Cardiac muscle cell (in vitro differentiated cells and primary cell): ENCODE measurements around the gene DNAAF3. TPM values are rescaled to one million over a fixed set of nuclear protein-coding genes. Genes with fewer than 3 reads are reported as not detected.
A peak's percentile ranks its signal among the peaks of the same experiment; 100 is the strongest.

Experiments used
- DNase-seq, 2 donors: peaks; one replicate each; pipeline versions ENCODE4 v3.0.0 to v3.0.0-alpha.2; 2010 to 2017; ENCODE audit warnings: low read depth in 1 of 2, low spot score in 1 of 2
- H3K27ac ChIP-seq: fragments of 200-600 bp; sonication (generic); 2 replicates; pipeline ENCODE4 v1.5.1; 2016
- H3K27me3 ChIP-seq: fragments of 200-600 bp; sonication (generic); 2 replicates; pipeline ENCODE4 v1.6.0; 2016; ENCODE audit warnings: control low read depth
- H3K36me3 ChIP-seq: fragments of 200-600 bp; sonication (generic); 2 replicates; pipeline ENCODE4 v1.5.1; 2016; ENCODE audit warnings: control low read depth
- H3K4me1 ChIP-seq: fragments of 200-600 bp; sonication (generic); 2 replicates; pipeline ENCODE4 v1.8.1; 2017; ENCODE audit warnings: low read depth, mild to moderate bottlenecking, mixed run types
- H3K4me3 ChIP-seq: fragments of 200-600 bp; sonication (generic); 2 replicates; pipeline ENCODE4 v1.5.1; 2016; ENCODE audit warnings: mild to moderate bottlenecking
- H3K9me3 ChIP-seq: fragments of 200-600 bp; sonication (generic); 2 replicates; pipeline ENCODE4 v1.5.1; 2017; ENCODE audit warnings: low read depth, mild to moderate bottlenecking, control low read depth
- CTCF ChIP-seq: IDR thresholded peaks from 2 replicates; pipeline ENCODE4 v1.5.1; 2012; ENCODE audit warnings: low read depth, mild to moderate bottlenecking, low read length
- polyA plus RNA-seq: library from polyadenylated mRNA; unstranded; fragments of >200 nt; fragmentation: Nextera tagmentation; extraction: Ambion mirVana; gene quantifications from 2 replicates; pipeline ENCODE4 v1.2.1, GENCODE V29; 2016
- total RNA-seq: library from RNA; depleted of rRNA; stranded (reverse); fragments of >200 nt; gene quantifications from 2 replicates; pipeline ENCODE4 v1.2.3, GENCODE V29; 2016

DNAAF3 gene
- total and polyA plus RNA-seq, 2 experiments from 2014 or later, result 3.5 to 14.3 TPM

DNA sequence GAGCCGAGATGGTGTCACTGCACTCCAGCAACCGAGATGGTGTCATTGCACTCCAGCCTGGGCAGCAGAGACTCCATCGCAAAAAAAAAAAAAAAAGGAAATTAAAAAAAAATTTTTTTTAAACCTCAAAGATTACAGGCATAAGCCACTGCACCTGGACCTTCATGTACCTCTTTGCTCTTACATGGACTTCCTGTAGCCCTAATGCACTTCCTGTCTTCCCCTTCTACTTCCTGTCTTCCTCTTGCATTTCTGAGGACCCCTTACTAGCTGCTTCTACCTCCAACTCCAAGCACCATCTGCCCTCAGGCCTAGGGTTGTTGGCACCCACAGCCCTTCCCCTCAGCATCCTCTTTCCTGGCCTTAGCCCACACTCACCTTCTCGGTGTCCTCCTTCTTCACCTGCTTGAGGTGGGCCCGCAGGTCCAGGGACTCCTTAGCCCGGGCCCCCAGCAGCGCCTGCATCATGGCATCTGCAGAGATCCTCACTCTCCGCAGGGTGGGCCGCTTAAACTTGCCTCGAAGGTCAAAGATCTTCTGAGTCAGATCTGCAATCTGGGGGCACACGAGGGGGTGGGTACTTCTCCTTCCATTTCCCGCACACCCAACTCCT is 12.7 kb downstream of the DNAAF3 start:
- peaks cover 11% of the 10 kb centered on the region for H3K4me1 ChIP-seq
- no peaks in the 10 kb centered on the region for H3K36me3 ChIP-seq
- H3K27me3 ChIP-seq, result no peaks in the 10 kb centered on the region
- no peak overlapping the region for H3K4me3 ChIP-seq
- DNase-seq, result no peak
- no peaks in the 10 kb centered on the region for H3K9me3 ChIP-seq
- no peak for TF ChIP-seq CTCF
- H3K27ac ChIP-seq, result no peak overlapping the region

DNA sequence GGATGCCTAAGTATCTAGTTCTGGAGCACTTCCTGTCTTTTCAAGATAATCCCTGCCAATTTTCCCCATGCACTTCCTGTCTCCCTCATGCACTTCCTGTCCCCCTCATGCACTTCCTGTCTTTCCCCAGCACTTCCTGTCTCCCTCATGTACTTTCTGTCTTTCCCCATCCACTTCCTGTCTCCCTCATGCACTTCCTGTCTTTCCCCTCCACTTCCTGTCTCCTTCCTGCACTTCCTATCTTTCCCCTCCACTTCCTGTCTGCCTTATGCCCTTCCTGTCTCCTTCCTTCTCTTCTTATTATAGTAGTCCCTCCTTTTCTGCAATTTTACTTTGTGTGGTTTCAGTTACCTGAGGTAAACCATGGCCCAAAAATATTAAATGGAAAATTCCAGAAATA is 14.4 kb downstream of the DNAAF3 start:
- DNase-seq, result no peak
- Histone ChIP-seq H3K9me3 (no peaks in the 10 kb centered on the region), H3K27ac (no peak overlapping the region), H3K4me3 (no peak overlapping the region), H3K4me1 (peaks cover 5% of the 10 kb centered on the region), H3K27me3 (no peaks in the 10 kb centered on the region), H3K36me3 (no peaks in the 10 kb centered on the region)
- no peak for TF ChIP-seq CTCF

DNA sequence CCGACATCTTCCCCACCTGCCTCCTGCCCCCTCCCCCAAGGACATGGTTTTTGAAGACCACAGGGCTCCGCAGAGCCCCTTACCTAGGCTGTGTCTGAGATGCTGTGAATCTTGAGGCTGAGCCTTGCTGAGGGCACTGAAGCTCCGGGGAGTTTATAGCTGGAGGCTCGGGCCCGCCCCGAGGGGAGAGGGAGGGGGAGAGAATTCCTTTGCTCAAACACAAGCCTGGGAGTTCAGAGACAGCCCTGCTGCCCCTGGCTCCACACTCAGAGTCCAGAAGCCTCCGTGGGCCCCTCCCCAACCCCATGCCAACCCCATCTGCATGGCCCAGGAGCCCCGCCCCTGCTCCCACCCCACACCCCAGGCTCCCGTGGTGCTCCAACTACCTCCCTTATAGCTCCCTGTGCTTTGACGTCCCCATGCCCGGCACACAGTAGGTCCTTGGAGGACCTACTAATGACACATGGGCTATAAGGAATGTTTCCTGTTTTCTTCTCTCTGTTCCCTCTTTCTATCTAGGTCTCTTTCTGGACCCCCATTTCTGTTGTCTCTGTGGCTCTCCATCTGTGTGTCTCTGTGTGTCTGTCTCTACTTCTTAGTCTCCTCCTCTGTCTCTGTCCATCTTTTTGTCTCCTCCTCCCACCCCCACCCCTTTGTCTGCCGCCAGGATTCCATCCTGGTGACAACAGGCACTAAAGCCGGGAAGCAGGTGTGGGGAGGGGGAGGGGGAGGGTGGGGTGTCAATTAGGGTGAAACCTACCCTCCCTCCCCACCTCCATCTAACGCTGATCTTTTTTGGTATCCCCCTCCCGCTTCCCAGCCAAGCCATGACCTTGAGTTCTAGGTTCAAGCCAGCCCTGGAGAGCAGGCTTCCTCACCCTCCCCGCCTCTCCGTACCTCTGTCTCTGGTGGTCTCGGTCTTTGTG is 17.1 kb downstream of the DNAAF3 start, which contains the start of gene TNNT1:
TNNT1 (minus strand) TSS at position 129 of the 926 bp plus-strand sequence. CDS start 2,049 bp downstream, outside the sequence.
- Histone ChIP-seq H3K9me3 (no peaks in the 10 kb centered on the region), H3K4me3 (no peak within 1 kb of the TSS), H3K36me3 (no peaks in the 10 kb centered on the region), H3K27me3 (peaks cover 9% of the 10 kb centered on the region), H3K4me1 (peaks cover 5% of the 10 kb centered on the region), H3K27ac (no peak within 1 kb of the TSS)
- peak in 1 of 2 donors; percentile 51 for DNase-seq
- TF ChIP-seq CTCF, result no peak

DNA sequence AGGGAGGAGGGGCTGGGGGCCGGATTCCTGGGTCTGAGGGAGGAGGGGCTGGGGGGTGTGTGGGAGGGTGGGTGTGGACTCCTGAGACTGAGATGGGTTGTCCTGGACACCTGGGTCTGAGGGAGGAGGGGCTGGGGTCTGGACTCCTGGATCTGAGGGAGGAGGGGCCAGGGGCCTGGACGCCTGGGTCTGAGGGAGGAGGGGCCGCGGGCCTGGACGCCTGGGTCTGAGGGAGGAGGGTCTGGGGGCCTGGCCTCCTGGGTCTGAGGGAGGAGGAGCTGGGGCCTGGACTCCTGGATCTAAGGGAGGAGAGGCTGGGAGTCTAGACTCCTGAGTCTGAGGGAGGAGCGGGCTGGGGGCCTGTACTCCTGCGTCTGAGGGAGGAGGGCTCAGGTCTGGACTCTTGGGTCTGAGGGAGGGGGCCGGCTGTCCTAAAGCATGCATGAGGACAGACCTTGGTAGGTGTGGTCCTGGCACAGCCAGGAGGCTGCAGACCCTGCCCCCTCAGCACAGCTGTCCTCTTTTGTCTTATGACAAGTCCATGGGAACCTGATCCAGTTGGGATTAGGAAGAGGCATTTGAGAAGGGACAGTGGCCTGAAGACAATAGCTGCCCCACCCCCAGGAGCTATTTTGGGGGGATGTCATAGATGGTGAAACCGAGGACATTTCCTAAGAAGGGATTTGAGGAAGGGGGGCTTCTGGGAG is 18.7 kb downstream of the DNAAF3 start:
- Histone ChIP-seq H3K4me1 (peaks cover 5% of the 10 kb centered on the region), H3K27me3 (peaks cover 9% of the 10 kb centered on the region), H3K27ac (no peak overlapping the region), H3K4me3 (no peak overlapping the region), H3K36me3 (no peaks in the 10 kb centered on the region), H3K9me3 (no peaks in the 10 kb centered on the region)
- no peak for TF ChIP-seq CTCF
- DNase-seq, result no peak

DNA sequence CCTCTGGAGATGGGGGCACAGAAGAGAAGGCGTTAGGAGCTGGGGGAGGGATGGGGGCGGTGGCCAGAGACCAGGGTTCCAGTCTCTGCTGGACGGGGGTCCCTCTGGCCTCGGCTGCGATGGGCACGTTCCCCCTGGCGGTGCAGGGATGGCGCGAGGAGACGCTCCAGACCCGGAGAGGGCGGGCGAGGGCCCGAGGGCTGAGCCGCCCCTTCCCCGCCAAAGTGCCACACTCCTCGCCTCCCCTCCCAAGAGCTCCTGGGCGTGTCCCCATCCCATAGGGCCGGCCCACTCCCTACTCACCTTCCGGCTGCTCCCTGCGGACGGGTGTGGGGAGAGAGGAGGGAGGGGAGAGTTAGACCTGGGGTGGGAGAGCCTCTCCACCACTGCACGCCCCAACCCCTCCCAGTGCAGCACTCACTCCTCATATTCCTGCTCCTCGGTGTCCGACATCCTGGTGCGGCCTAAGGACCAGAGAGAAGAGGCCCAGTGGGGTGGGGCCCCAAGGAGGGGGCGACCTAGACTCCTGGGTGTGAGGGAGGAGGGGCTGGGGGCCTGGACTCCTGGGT is 19.6 kb downstream of the DNAAF3 start:
- no peak overlapping the region for H3K27ac ChIP-seq
- no peaks in the 10 kb centered on the region for H3K9me3 ChIP-seq
- peak in 1 of 2 donors; percentile 37 for DNase-seq
- H3K4me3 ChIP-seq, result peak overlapping the region; percentile 12
- peaks cover 5% of the 10 kb centered on the region for H3K4me1 ChIP-seq
- H3K36me3 ChIP-seq, result no peaks in the 10 kb centered on the region
- TF ChIP-seq CTCF, result no peak
- H3K27me3 ChIP-seq, result peaks cover 9% of the 10 kb centered on the region
